ENCODE data around the gene LTBP2. TPM values are rescaled to one million over a fixed set of nuclear protein-coding genes. Genes with fewer than 3 reads are reported as not detected.

The LTBP2 gene
- total RNA-seq, 2 experiments from 2014 or later: 0.12 to 0.18 TPM

DNA sequence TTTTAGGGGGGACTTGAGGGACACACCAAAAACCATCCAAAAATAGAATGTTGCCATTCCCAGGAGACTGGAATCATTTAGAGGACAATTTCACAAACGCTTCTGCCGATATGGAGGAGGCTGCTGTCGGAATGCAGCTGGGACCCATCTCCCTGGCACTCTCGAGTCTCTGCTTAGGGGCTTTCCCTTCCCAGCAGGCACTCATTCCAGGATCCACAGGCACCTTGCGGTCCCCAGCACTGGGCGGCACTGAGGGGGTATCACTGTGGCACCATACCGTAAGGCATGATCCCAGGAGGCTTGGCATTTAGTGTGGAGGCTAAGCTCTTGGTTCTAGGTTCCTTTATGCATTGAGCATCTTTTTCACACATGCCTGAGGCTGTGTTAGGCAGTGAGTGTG, 36.6 kb upstream of the LTBP2 start:
- no peak for ATAC-seq
- Mint-ChIP-seq H3K4me1 (peaks cover 8% of the 10 kb centered on the region), H3K4me3 (no peak overlapping the region), H3K27me3 (peaks cover 13% of the 10 kb centered on the region), H3K27ac (no peak overlapping the region), H3K36me3 (no peaks in the 10 kb centered on the region), H3K9me3 (ENCODE audit: low read depth) (no peaks in the 10 kb centered on the region)
- no peak for DNase-seq
- CTCF ChIA-PET: interaction anchor here (2.1 kb wide), 1 partner anchor 36 kb away, joined by 10 read pairs; the partner anchor contains the start of gene LTBP2

DNA sequence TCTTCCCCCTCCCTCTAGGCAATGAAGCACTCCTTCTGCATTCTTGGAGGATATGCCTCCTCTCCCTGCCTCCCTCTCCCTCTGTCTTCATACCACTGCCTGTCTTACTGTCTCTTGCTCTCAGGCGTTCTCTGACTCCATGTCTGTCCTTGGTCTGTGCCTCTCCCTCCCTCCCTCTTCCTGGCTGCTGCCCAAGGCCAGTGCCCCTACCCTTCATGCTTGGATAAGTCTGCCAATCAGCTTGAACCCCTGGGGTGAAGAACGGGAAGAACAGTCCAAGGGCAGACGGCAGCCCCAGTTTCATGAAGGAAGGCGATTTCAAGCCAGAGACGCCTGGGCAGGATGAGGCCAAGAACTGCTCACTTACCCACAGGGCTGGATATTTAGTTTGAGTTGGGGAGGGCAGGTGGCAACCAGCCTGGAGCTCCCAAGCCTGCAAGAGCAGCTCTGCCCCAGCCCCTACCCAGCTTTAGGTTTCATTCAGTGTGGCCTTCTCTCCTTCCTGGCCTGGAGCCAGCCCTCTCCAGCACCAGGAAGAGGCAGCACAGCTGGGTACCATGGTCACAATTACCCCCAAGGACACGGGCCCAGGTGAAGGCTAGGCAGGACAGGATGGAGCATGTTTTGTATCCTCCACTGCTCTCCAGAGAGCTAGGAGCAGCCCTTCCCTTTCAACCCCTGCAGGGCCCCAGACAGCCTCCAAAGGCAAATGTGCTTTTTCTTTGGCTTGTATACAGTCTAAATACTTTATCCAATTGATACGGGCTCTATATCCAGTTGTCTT, 35.8 kb upstream of the LTBP2 start:
- no peak for ATAC-seq
- CTCF ChIA-PET: interaction anchor here (2.1 kb wide), 1 partner anchor 36 kb away, joined by 10 read pairs; the partner anchor contains the start of gene LTBP2
- Mint-ChIP-seq H3K27me3 (peaks cover 13% of the 10 kb centered on the region), H3K9me3 (ENCODE audit: low read depth) (no peaks in the 10 kb centered on the region), H3K36me3 (no peaks in the 10 kb centered on the region), H3K4me1 (peaks cover 8% of the 10 kb centered on the region), H3K4me3 (no peak overlapping the region), H3K27ac (no peak overlapping the region)
- DNase-seq: no peak

DNA sequence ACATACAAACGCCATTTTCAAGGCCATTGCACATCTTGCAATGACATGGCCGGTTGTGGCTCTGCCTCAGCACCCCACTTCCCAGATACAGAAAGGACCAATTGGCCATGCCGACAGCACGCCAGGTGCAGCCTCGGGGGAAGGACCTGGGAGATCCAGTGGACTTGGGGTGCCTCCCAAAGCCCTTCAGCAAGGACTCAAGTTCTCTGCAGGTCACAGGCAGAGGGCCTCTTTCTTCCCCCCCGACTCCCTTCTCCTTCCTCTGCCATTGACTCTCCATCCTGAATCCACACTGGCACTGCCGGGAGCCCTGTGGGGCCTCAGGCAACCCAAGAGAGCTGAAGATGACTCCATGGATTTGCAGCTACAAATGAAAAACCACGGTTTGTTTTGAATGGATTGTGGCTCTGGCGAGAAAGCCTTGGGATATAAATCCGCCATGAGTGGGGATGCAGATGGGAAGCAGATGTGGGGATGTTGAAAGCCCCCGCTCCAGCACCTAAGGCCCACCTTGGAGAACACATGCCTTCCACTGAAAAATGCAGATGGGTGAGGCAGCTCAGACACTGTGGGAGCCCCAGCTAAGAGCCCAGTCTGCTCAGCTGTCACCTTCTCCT, 35.1 kb upstream of the LTBP2 start:
- peaks cover 15% of the 10 kb centered on the region for H3K27me3 Mint-ChIP-seq
- ATAC-seq (no peak), DNase-seq (no peak)
- no peaks in the 10 kb centered on the region for H3K9me3 Mint-ChIP-seq (ENCODE audit: low read depth)
- CTCF ChIA-PET: interaction anchor here (2.1 kb wide), 1 partner anchor 35 kb away, joined by 10 read pairs; the partner anchor contains the start of gene LTBP2
- H3K4me3 Mint-ChIP-seq: no peak overlapping the region
- H3K27ac Mint-ChIP-seq: no peak overlapping the region
- no peaks in the 10 kb centered on the region for H3K36me3 Mint-ChIP-seq
- H3K4me1 Mint-ChIP-seq: peaks cover 8% of the 10 kb centered on the region

DNA sequence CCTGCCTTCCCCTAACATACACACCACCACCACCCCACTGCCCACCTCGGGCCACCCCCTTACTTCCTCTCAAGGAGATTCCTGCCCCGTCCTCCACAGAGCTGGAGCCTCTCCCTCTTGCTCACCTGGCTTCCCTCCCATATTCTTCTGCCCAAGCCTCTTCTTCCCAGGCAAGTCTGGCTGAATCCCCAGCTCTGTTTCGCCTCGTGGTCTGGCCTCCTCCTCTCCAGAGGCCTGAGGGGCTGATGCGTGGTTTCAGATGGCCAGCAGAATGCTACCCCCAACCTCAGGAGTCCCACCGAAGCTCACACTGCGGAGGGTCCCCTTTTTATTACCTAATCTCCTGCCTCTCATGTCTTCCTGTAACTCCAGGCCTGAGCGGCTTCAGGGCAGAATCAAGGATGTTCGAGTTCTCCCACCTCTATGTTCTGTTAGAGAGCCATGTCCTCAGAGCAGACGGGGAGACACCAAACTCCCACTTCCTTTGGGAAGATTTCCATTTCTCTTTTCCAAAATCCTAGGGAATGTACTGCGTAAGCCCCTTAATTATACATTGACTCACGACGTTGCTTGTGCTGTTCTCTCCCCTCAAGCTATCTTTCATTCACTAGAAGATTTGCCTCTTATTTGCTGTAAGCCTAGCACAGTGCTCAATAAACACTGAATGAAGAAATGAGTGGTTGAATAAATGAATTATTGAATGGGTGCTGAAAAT, 33.9 kb upstream of the LTBP2 start:
- CTCF ChIA-PET: interaction anchor here (1.4 kb wide), 2 partner anchors 8 to 34 kb away, joined by 4 to 5 read pairs; partner anchors contain the start of gene LTBP2
- H3K4me1 Mint-ChIP-seq: no peaks in the 10 kb centered on the region
- no peaks in the 10 kb centered on the region for H3K9me3 Mint-ChIP-seq (ENCODE audit: low read depth)
- H3K36me3 Mint-ChIP-seq: no peaks in the 10 kb centered on the region
- DNase-seq (no peak), ATAC-seq (no peak)
- peaks cover 15% of the 10 kb centered on the region for H3K27me3 Mint-ChIP-seq
- H3K4me3 Mint-ChIP-seq: no peak overlapping the region
- no peak overlapping the region for H3K27ac Mint-ChIP-seq

DNA sequence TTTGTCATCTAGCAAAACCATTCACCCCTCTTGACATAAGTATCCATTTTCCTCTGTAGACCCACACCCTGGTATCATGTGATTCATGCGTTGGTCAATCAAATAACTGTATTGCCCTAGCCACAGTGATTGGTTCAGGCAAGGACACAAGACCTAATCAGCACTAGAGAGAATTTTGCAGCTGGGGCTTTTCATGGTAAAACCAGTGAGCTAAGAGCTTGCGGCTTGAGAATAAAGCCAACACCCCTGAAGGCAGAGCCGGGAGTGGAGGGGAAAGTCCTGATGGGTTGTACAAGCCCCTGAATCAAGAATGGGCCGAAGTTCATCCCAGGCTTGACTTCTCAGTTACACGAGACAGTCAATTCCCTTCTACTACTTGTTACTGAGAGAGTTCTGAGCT, 33.2 kb upstream of the LTBP2 start:
- peaks cover 17% of the 10 kb centered on the region for H3K27me3 Mint-ChIP-seq
- no peaks in the 10 kb centered on the region for H3K4me1 Mint-ChIP-seq
- DNase-seq: no peak
- no peaks in the 10 kb centered on the region for H3K9me3 Mint-ChIP-seq (ENCODE audit: low read depth)
- no peak overlapping the region for H3K27ac Mint-ChIP-seq
- H3K4me3 Mint-ChIP-seq: no peak overlapping the region
- CTCF ChIA-PET: interaction anchor here (1.4 kb wide), 2 partner anchors 8 to 34 kb away, joined by 4 to 5 read pairs; partner anchors contain the start of gene LTBP2
- no peak for ATAC-seq
- no peaks in the 10 kb centered on the region for H3K36me3 Mint-ChIP-seq

DNA sequence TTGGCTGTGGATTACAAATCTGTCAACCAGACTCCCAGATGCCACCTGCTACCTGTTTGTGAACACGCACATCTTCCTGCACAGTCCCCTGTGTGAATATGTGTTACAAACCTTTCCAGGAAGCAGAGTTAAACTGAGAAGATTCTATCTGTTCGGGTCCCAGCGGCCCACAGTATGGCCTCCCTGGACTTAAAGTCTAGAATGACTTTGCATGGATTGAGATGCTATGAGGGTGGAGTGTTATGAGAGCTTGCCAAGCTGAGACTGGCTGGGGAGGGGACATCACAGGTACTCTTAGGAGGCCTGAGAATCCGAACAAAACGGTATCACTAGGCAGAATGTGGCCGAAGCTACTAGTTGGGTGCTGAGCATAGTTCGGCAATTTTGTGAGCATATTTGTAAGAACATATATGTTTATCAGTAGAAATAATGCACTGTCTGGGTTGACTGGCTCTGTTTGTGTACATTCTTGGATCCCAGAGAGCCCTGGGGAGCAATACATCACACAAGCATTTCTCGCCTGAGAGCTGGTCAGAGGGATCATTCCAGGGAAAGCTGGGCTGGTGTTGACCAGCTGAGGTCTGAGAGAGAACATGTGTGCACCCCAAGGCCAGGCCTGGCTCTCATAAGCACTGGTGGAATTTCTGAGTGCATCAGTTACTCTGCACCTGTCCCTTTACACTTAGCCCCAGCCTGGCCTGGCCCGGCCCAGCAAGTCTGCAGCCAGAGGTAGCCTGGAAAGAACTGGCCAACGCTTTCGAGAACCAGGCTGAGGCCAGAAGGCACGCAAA, 29.8 kb upstream of the LTBP2 start:
- H3K4me1 Mint-ChIP-seq: no peaks in the 10 kb centered on the region
- H3K27me3 Mint-ChIP-seq: peaks cover 23% of the 10 kb centered on the region
- H3K4me3 Mint-ChIP-seq: no peak overlapping the region
- H3K36me3 Mint-ChIP-seq: no peaks in the 10 kb centered on the region
- DNase-seq (no peak), ATAC-seq (no peak)
- H3K9me3 Mint-ChIP-seq (ENCODE audit: low read depth): no peaks in the 10 kb centered on the region
- H3K27ac Mint-ChIP-seq: no peak overlapping the region
- CTCF ChIA-PET: interaction anchor here (2.0 to 10.7 kb wide), 2 partner anchors 11 to 31 kb away, joined by 6 to 68 read pairs; partner anchors contain the start of gene LTBP2

DNA sequence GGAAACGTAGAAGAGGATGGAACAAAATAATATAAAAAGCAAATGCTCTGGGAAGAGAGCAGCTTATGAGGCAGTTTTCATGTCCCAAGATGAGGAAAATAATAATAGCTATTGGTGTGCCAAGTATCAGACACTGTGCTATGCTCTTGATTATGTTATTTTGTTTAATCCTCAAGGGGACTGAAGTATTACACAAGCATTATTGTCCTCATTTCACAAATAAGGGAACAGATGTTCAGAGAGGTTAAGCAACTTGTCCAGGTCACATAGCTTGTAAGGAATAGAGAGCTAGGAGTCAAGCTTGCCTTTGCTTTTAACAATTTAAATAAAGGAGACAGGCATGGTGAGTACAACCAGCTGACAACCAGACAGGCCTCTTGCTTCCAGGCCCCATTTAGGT, 26.9 kb upstream of the LTBP2 start:
- CTCF ChIA-PET: interaction anchor here (1.1 to 10.7 kb wide), 5 partner anchors 12 to 28 kb away, joined by 3 to 68 read pairs (median 4); partner anchors contain the start of gene LTBP2
- no peak for ATAC-seq
- no peaks in the 10 kb centered on the region for H3K9me3 Mint-ChIP-seq (ENCODE audit: low read depth)

DNA sequence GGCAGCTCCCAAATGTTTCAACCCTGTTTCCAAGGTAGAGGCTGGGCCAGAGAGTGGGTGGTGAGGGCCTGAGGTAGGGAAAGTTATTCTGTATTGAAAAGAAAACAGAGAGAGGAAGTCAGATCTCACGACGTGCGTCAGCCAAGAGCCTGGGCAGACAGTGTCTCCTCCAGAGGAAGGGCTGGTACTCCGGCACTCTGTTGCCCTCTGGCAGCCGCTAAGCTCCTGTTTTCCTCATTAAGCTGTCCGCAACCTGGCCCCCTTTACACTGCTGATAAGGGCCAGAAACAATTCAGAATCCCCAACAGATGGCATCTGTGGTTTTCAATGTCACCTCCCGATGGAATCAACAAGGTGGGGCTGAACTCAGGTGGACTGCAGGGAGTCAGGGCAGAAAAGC, 26.0 kb upstream of the LTBP2 start:
- H3K9me3 Mint-ChIP-seq (ENCODE audit: low read depth): no peaks in the 10 kb centered on the region
- H3K36me3 Mint-ChIP-seq: no peaks in the 10 kb centered on the region
- H3K27me3 Mint-ChIP-seq: peaks cover 25% of the 10 kb centered on the region
- no peak overlapping the region for H3K27ac Mint-ChIP-seq
- no peak overlapping the region for H3K4me3 Mint-ChIP-seq
- CTCF ChIA-PET: interaction anchor here (1.5 to 10.7 kb wide), 2 partner anchors 18 to 27 kb away, joined by 3 to 68 read pairs; partner anchors contain the start of gene LTBP2
- DNase-seq (no peak), ATAC-seq (no peak)
- H3K4me1 Mint-ChIP-seq: no peaks in the 10 kb centered on the region

More for the DNA sequence above, 26.9 kb upstream of the LTBP2 start:
- H3K4me1 Mint-ChIP-seq: no peaks in the 10 kb centered on the region
- H3K36me3 Mint-ChIP-seq: no peaks in the 10 kb centered on the region
- no peak overlapping the region for H3K4me3 Mint-ChIP-seq
- H3K27me3 Mint-ChIP-seq: peaks cover 20% of the 10 kb centered on the region
- no peak for DNase-seq
- no peak overlapping the region for H3K27ac Mint-ChIP-seq

DNA sequence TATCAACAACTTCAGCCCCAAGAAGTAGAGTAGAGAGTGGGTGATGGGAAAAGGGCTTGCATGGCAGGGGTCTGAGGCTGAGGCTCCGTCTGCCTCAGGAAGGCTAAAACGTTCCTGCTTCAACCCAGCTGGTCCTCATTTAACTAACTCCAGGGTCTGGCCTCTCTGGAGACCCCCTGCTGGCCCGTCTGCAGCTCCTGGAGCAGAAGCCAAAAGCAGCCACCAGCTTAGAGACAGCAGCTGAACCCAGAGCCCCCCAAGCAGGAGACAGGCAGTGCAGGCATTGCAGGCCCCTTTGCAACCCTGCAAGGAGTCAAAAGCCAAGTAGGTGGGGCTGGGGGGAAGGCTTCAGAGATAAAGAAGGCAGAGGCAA, 25.1 kb upstream of the LTBP2 start:
- H3K9me3 Mint-ChIP-seq (ENCODE audit: low read depth): no peaks in the 10 kb centered on the region
- no peak overlapping the region for H3K27ac Mint-ChIP-seq
- no peaks in the 10 kb centered on the region for H3K36me3 Mint-ChIP-seq
- H3K27me3 Mint-ChIP-seq: peaks cover 23% of the 10 kb centered on the region
- no peak for DNase-seq
- no peak for ATAC-seq
- CTCF ChIA-PET: interaction anchor here (1.4 to 10.7 kb wide), 2 partner anchors 13 to 26 kb away, joined by 3 to 68 read pairs; partner anchors contain the start of gene LTBP2
- H3K4me3 Mint-ChIP-seq: no peak overlapping the region
- no peaks in the 10 kb centered on the region for H3K4me1 Mint-ChIP-seq

DNA sequence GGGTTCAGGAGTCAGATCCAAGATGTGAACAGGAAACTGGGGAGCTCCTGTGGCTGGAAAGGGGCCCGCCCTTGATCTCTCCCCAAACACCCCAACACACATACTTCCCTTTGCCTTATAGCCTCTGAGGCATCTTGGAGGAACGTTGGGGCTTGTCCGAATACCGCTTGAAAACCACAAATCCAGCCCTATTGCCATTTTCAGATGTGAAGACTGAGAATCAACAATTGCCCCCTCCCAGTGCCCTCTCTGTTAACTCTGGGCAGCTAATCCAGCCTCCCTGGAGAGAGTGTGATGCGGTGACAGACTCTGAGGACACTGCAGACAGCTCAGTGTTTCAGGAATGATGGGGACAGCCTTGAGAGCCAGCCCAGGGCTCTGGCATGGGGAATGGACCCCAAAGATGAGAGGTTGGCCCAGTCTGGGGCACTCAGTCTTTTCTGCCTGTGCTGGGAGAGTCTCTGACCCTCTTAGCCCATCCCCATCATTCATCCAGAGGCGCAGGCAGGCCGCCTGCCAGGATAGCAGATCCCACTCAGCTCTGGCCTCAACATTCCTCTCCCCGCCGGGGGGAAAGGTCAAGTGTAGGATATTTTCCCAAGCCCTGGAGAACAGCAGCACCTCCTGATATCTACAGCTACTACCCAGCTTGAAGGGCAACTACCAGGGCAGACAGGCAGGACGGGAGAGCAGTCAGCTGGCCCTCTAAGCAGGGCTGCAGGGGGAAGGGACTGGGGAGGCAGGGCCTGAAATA, 24.6 kb upstream of the LTBP2 start:
- Mint-ChIP-seq H3K27ac (no peak overlapping the region), H3K4me1 (no peaks in the 10 kb centered on the region), H3K27me3 (peaks cover 23% of the 10 kb centered on the region), H3K9me3 (ENCODE audit: low read depth) (no peaks in the 10 kb centered on the region), H3K36me3 (no peaks in the 10 kb centered on the region), H3K4me3 (no peak overlapping the region)
- DNase-seq (no peak), ATAC-seq (no peak)
- CTCF ChIA-PET: interaction anchor here (1.4 to 10.7 kb wide), 2 partner anchors 13 to 26 kb away, joined by 3 to 68 read pairs; partner anchors contain the start of gene LTBP2

DNA sequence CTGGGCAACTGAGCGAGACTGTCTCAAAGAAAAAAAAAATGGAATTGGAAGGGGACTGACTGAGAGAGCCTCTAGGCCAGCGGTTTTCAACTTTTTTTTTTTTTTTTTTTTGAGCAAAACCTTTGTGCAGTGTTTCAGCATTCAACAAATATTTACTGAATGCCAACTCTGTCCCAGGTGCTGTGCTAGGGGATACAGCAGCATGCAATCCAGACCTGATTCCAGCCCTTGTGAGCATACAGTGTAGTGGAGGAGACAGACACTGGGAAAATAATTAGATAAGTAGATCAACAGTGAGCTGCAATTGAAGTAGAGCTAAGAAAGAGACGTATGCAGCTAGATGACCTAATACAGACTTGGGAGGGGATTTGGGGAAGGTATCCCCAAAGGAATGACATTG, 23.8 kb upstream of the LTBP2 start:
- no peaks in the 10 kb centered on the region for H3K4me1 Mint-ChIP-seq
- ATAC-seq (no peak), DNase-seq (no peak)
- H3K9me3 Mint-ChIP-seq (ENCODE audit: low read depth): no peaks in the 10 kb centered on the region
- CTCF ChIA-PET: interaction anchor here (10.7 kb wide), 1 partner anchor 25 kb away, joined by 68 read pairs; the partner anchor contains the start of gene LTBP2
- no peaks in the 10 kb centered on the region for H3K36me3 Mint-ChIP-seq
- H3K4me3 Mint-ChIP-seq: no peak overlapping the region
- no peak overlapping the region for H3K27ac Mint-ChIP-seq
- H3K27me3 Mint-ChIP-seq: peaks cover 25% of the 10 kb centered on the region

DNA sequence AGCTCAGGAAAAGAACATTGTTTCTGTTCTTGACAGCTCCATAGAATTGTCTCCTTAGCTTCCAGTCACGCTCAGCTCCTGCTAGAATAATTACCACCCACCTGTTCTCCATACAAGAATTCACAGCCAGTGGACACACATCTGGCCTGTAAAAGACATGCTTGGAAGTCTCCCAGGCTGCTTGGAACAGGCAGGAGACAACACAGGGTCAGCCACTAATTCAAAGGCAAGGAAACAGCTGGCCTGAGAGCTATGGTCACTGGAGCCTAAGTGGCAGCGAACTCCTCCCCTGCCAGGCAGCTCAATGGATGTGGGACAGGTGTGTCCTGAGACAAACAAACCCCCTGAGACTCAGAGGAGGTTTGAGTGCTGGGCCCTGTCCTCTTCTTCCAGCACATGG, 22.9 kb upstream of the LTBP2 start:
- Mint-ChIP-seq H3K27me3 (peaks cover 22% of the 10 kb centered on the region), H3K36me3 (no peaks in the 10 kb centered on the region), H3K4me1 (no peaks in the 10 kb centered on the region), H3K4me3 (no peak overlapping the region), H3K27ac (no peak overlapping the region), H3K9me3 (ENCODE audit: low read depth) (no peaks in the 10 kb centered on the region)
- ATAC-seq: no peak
- CTCF ChIA-PET: interaction anchor here (1.4 to 10.7 kb wide), 2 partner anchors 22 to 24 kb away, joined by 3 to 68 read pairs; partner anchors contain the start of gene LTBP2
- no peak for DNase-seq

Data from activated CD8-positive, alpha-beta memory T cell treated with anti-CD3 and anti-CD28 coated beads, Interleukin-2, amount 10 ng/mL, durations not matched to agents 7 days and 5 days (primary cell).